ENCODE results near the gene RDH11. TPM values are rescaled to one million over a fixed set of nuclear protein-coding genes. Genes with fewer than 3 reads are reported as not detected.

RDH11 gene
- total RNA-seq, 1 experiment from 2014 or later = 125 TPM

DNA sequence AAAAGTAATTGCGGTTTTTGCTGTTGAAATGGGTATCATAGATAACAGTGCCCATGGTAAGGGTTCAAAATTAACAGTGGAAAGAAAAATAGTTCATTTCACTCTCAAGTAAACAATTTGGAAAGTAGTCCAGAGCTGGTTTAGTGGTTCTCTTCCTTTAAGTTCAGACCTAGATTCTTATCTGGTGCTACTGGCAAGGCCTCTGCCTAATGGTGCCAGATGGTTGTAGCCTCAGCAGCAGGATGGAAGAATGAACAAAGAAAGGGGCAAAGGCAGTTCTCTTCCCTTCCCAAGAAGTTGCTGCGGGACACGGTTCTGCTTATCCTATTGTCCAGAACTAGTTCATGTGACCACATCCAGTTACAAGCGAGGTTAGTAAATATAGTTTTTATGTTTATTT, 65.4 kb downstream of the RDH11 start:
- Histone ChIP-seq H3K27me3 (ENCODE audit: low read length) (no peaks in the 10 kb centered on the region), H3K79me2 (ENCODE audit: low read length) (no peaks in the 10 kb centered on the region), H3K36me3 (ENCODE audit: low read depth, low read length) (no peaks in the 10 kb centered on the region), H3K9me3 (ENCODE audit: low read length) (no peaks in the 10 kb centered on the region), H3F3A (ENCODE audit: low read length, unreplicated experiment) (no peaks in the 10 kb centered on the region), H3K4me3 (ENCODE audit: low read length) (no peak overlapping the region), H4K20me1 (ENCODE audit: low read length) (no peaks in the 10 kb centered on the region), H3K9me2 (replicated peaks; ENCODE audit: low read length) (no peaks in the 10 kb centered on the region), H3K9ac (ENCODE audit: low read length) (no peak overlapping the region), H3K27ac (ENCODE audit: low read length) (no peak overlapping the region), H3K4me2 (ENCODE audit: low read length) (no peak overlapping the region), H2AFZ (ENCODE audit: low read length) (no peak overlapping the region), H3K4me1 (ENCODE audit: insufficient read depth, low read length) (no peaks in the 10 kb centered on the region)
- no peak for TF ChIP-seq EZH2 (IDR thresholded peaks at IDR 0.05; ENCODE audit: low read length, unreplicated experiment)
- TF ChIP-seq EZH2phosphoT487 (IDR thresholded peaks at IDR 0.05; ENCODE audit: borderline replicate concordance, low read length) = no peak
- TF ChIP-seq, protein P1, sequence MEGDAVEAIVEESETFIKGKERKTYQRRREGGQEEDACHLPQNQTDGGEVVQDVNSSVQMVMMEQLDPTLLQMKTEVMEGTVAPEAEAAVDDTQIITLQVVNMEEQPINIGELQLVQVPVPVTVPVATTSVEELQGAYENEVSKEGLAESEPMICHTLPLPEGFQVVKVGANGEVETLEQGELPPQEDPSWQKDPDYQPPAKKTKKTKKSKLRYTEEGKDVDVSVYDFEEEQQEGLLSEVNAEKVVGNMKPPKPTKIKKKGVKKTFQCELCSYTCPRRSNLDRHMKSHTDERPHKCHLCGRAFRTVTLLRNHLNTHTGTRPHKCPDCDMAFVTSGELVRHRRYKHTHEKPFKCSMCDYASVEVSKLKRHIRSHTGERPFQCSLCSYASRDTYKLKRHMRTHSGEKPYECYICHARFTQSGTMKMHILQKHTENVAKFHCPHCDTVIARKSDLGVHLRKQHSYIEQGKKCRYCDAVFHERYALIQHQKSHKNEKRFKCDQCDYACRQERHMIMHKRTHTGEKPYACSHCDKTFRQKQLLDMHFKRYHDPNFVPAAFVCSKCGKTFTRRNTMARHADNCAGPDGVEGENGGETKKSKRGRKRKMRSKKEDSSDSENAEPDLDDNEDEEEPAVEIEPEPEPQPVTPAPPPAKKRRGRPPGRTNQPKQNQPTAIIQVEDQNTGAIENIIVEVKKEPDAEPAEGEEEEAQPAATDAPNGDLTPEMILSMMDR (conservative IDR thresholded peaks at IDR 0.05; ENCODE audit: low read depth, low read length) = no peak
- BruUV-seq (replicated peaks) = no TSS peak
- CTCF ChIA-PET = interaction anchor here (0.5 to 0.6 kb wide), 2 partner anchors 1158 to 1233 kb away, joined by 7 read pairs; no protein-coding TSS in a partner anchor
- no peak for ATAC-seq
- POLR2A ChIA-PET (ENCODE audit: unreplicated experiment) = interaction anchor here (0.6 kb wide), 1 partner anchor 110 kb away, joined by 3 read pairs; no protein-coding TSS in a partner anchor
- DNase-seq = no peak
- intact Hi-C loops (cut with micrococcal nuclease) = no loop called here

GRCh38 chr14:67627519-67627918, 68.0 kb downstream of the RDH11 start:
- Histone ChIP-seq H4K20me1 (ENCODE audit: low read length) (no peaks in the 10 kb centered on the region), H3K4me1 (ENCODE audit: insufficient read depth, low read length) (peaks cover 14% of the 10 kb centered on the region), H3K9ac (ENCODE audit: low read length) (no peak overlapping the region), H3K4me3 (ENCODE audit: low read length) (no peak overlapping the region), H3K27me3 (ENCODE audit: low read length) (no peaks in the 10 kb centered on the region), H2AFZ (ENCODE audit: low read length) (no peak overlapping the region), H3K9me3 (ENCODE audit: low read length) (no peaks in the 10 kb centered on the region), H3F3A (ENCODE audit: low read length, unreplicated experiment) (no peaks in the 10 kb centered on the region), H3K36me3 (ENCODE audit: low read depth, low read length) (no peaks in the 10 kb centered on the region), H3K79me2 (ENCODE audit: low read length) (no peaks in the 10 kb centered on the region), H3K4me2 (ENCODE audit: low read length) (no peak overlapping the region), H3K27ac (ENCODE audit: low read length) (no peak overlapping the region), H3K9me2 (replicated peaks; ENCODE audit: low read length) (no peaks in the 10 kb centered on the region)
- intact Hi-C loops (cut with micrococcal nuclease) = no loop called here
- CTCF ChIA-PET = interaction anchor here (0.6 kb wide), 1 partner anchor 77 kb away, joined by 4 read pairs; no protein-coding TSS in a partner anchor
- BruUV-seq (replicated peaks) = no TSS peak
- ATAC-seq (no peak), DNase-seq (no peak)
- POLR2A ChIA-PET (ENCODE audit: unreplicated experiment) = no interaction called here
- TF ChIP-seq EZH2phosphoT487 (IDR thresholded peaks at IDR 0.05; ENCODE audit: borderline replicate concordance, low read length) (no peak), EZH2 (IDR thresholded peaks at IDR 0.05; ENCODE audit: low read length, unreplicated experiment) (no peak)
- TF ChIP-seq, protein P1 (conservative IDR thresholded peaks at IDR 0.05; ENCODE audit: low read depth, low read length) = no peak

Other genes with a start within 250 kb of the RDH11 start
- not detected in 2 replicates for gene TMEM229B, start 207.0 kb downstream of the RDH11 start, total RNA-seq (2014; rRNA removed)
- gene PLEKHH1, start 162.5 kb downstream of the RDH11 start, total RNA-seq (2014; rRNA removed) = 6.2 and 11.1 TPM in 2 replicates
- 63.8 and 66.4 TPM in 2 replicates for gene PIGH, start 95.5 kb downstream of the RDH11 start, total RNA-seq (2014; rRNA removed)
- gene ARG2, start 75.8 kb downstream of the RDH11 start, total RNA-seq (2014; rRNA removed) = 1.1 and 1.7 TPM in 2 replicates
- gene VTI1B, start 21.1 kb downstream of the RDH11 start, total RNA-seq (2014; rRNA removed) = 72.6 and 93.8 TPM in 2 replicates
- gene RDH12, start 6.1 kb upstream of the RDH11 start, total RNA-seq (2014; rRNA removed) = not detected in 2 replicates
- 20.0 and 21.1 TPM in 2 replicates for gene ZFYVE26, start 120.8 kb upstream of the RDH11 start, total RNA-seq (2014; rRNA removed)
- 8.6 and 10.8 TPM in 2 replicates for gene RAD51B, start 124.0 kb upstream of the RDH11 start, total RNA-seq (2014; rRNA removed)

All from PC-3 (cell line).